HepG2 (cell line): ENCODE data around the gene S100A13. TPM values are rescaled to one million over a fixed set of nuclear protein-coding genes. Genes with fewer than 3 reads are reported as not detected.
A peak's percentile ranks its signal among the peaks of the same experiment; 100 is the strongest.

Source experiments
- ATF4 ChIP-seq, 2 experiments: fragments of 450-650 bp in 1 of 2; sonication (generic) in 1 of 2; formaldehyde crosslinking; IDR thresholded peaks; 2 replicates each; pipeline versions ENCODE4 v1.5.0 to v1.8.0; 2020 to 2022; ENCODE audit warnings: mild to moderate bottlenecking in 1 of 2, missing genetic modification reagents in 1 of 2
- CEBPG ChIP-seq: IDR thresholded peaks from 2 replicates; pipeline ENCODE4 v1.6.1; 2016
- CERS6 ChIP-seq: sonication (generic); formaldehyde crosslinking; IDR thresholded peaks from 2 replicates; pipeline ENCODE4 v1.5.0; 2020; ENCODE audit warnings: missing genetic modification reagents
- EHMT2 ChIP-seq: fragments of 200-600 bp; sonication (generic); IDR thresholded peaks from 2 replicates; pipeline ENCODE4 v1.7.0; 2017; ENCODE audit warnings: antibody characterized with exemption, low read depth, low read length, borderline replicate concordance
- ETV5 ChIP-seq: IDR thresholded peaks from 2 replicates; pipeline ENCODE4 v1.6.1; 2018; ENCODE audit warnings: missing biosample characterization, missing genetic modification reagents, inconsistent platforms, borderline replicate concordance
- FLYWCH1 ChIP-seq: sonication (generic); formaldehyde crosslinking; IDR thresholded peaks from 2 replicates; pipeline ENCODE4 v1.8.1; 2023; ENCODE audit warnings: mild to moderate bottlenecking, missing genetic modification reagents
- FUBP1 ChIP-seq: sonication (generic); formaldehyde crosslinking; IDR thresholded peaks from 2 replicates; pipeline ENCODE4 v1.5.1; 2020; ENCODE audit warnings: missing genetic modification reagents, mild to moderate bottlenecking, borderline replicate concordance
- HNRNPK ChIP-seq: fragments of 200-400 bp; formaldehyde crosslinking; IDR thresholded peaks from 2 replicates; pipeline ENCODE4 v1.6.1; 2018; ENCODE audit warnings: low read length, low read depth, moderate library complexity, mild to moderate bottlenecking; ENCODE audit not compliant: poor library complexity, severe bottlenecking
- KDM6A ChIP-seq: IDR thresholded peaks from 2 replicates; pipeline ENCODE4 v1.6.1; 2016; ENCODE audit warnings: low read depth
- MBNL3 ChIP-seq: fragments of 250-450 bp; sonication (Bioruptor Pico); conservative IDR thresholded peaks from 2 replicates; pipeline ENCODE4 v1.8.0; 2022; ENCODE audit warnings: mild to moderate bottlenecking, inconsistent platforms
- MEIS2 ChIP-seq: sonication (generic); formaldehyde crosslinking; IDR thresholded peaks from 2 replicates; pipeline ENCODE4 v1.9.0; 2021; ENCODE audit warnings: mild to moderate bottlenecking, missing genetic modification reagents
- NFRKB ChIP-seq: fragments of 450-650 bp; IDR thresholded peaks from 2 replicates; pipeline ENCODE4 v1.6.1; 2017
- PRMT3 ChIP-seq: sonication (generic); formaldehyde crosslinking; IDR thresholded peaks from 2 replicates; pipeline ENCODE4 v1.8.1; 2022; ENCODE audit warnings: low read depth, mild to moderate bottlenecking, moderate library complexity, missing genetic modification reagents, borderline replicate concordance
- RAD21 ChIP-seq: fragments of 450-650 bp; formaldehyde crosslinking; IDR thresholded peaks from 2 replicates; pipeline ENCODE4 v1.5.0; 2020; ENCODE audit warnings: mild to moderate bottlenecking
- RERE ChIP-seq: IDR thresholded peaks from 2 replicates; pipeline ENCODE4 v1.6.1; 2016; ENCODE audit warnings: low read depth, missing genetic modification reagents, missing compliant biosample characterization
- RXRB ChIP-seq: IDR thresholded peaks from 2 replicates; pipeline ENCODE4 v1.6.1; 2016; ENCODE audit warnings: borderline replicate concordance, missing genetic modification reagents, missing compliant biosample characterization
- TFAP4 ChIP-seq: sonication (generic); IDR thresholded peaks from 2 replicates; pipeline ENCODE4 v1.6.1; 2016; ENCODE audit warnings: low read depth, borderline replicate concordance
- ZEB1 ChIP-seq: IDR thresholded peaks from 2 replicates; pipeline ENCODE4 v1.6.1; 2012; ENCODE audit warnings: mild to moderate bottlenecking, low read depth, inconsistent platforms; ENCODE audit not compliant: insufficient replicate concordance
- ZNF605 ChIP-seq: sonication (generic); formaldehyde crosslinking; IDR thresholded peaks from 2 replicates; pipeline ENCODE4 v1.8.0; 2022; ENCODE audit warnings: mild to moderate bottlenecking, missing genetic modification reagents
- ZNF792 ChIP-seq: IDR thresholded peaks from 2 replicates; pipeline ENCODE4 v1.6.1; 2016
- polyA plus RNA-seq, 8 experiments: library from polyadenylated mRNA; depleted of rRNA in 3 of 8; stranded (reverse) in 7 of 8; unstranded in 1 of 8; fragments of >200 nt; fragmentation: Illumina TruSeq in 4 of 8; extraction: Trizol in 4 of 8; gene quantifications; 2 replicates each; pipeline versions ENCODE4 v1.2.1 to v1.2.3, GENCODE V29; 2011 to 2016; ENCODE audit warnings: low read depth in 4 of 8, missing spikeins in 1 of 8, mixed read lengths in 1 of 8; ENCODE audit not compliant: insufficient read depth in 1 of 8
- total RNA-seq, 5 experiments: library from RNA; depleted of rRNA; stranded (reverse); fragments of >200 nt; fragmentation: Illumina TruSeq; extraction: Trizol; gene quantifications; 2 replicates each; pipeline ENCODE4 v1.2.3, GENCODE V29; 2016; ENCODE audit warnings: low read depth in 1 of 5

S100A13 gene
- total and polyA plus RNA-seq, 2 of the 13 experiments (the other 11 are each of a cell fraction or from before 2014, with no cell fraction given), result 89.5 to 172 TPM

GRCh38 chr1:153616144-153616916 is 11.0 kb downstream of the S100A13 start, which contains the start of gene S100A14 (continued):
- TF ChIP-seq TFAP4 (no peak), ZEB1 (no peak), MEIS2 (CRISPR knock-in tag) (no peak), CEBPG (peak; percentile 62; the same call in 1 of the 2 replicates), PRMT3 (CRISPR knock-in tag) (no peak), RXRB (CRISPR knock-in tag) (peak; percentile 37; the same call in 1 of the 2 replicates), FLYWCH1 (CRISPR knock-in tag) (no peak), ETV5 (no peak), ZNF605 (CRISPR knock-in tag) (0 out of 2 replicates have a peak, but pooled peaks have one; percentile 23), HNRNPK (no peak), FUBP1 (no peak), NFRKB (no peak), KDM6A (CRISPR knock-in tag) (no peak), ZNF792 (CRISPR knock-in tag) (no peak), RAD21 (CRISPR knock-in tag) (no peak), CERS6 (CRISPR knock-in tag) (no peak), ATF4 (CRISPR knock-in tag; IDR thresholded peaks at IDR 0.05) (peak in 1 of 2 experiments; percentile 45; a peak in 1 of 4 replicates), RERE (CRISPR knock-in tag) (no peak), EHMT2 (no peak), MBNL3 (CRISPR knock-in tag) (no peak)
